A549 (cell line): Measurements from ENCODE around the gene SPAG4.

ENCODE experiments used
- RAD21 ChIP-seq, 2 experiments: fragments of >200 bp in 1 of 2; sonication (Bioruptor Twin) in 1 of 2; formaldehyde crosslinking in 1 of 2; IDR thresholded peaks in 1 of 2; conservative IDR thresholded peaks in 1 of 2; 2 replicates in 1 of 2; 3 replicates in 1 of 2; pipeline ENCODE4 v1.6.1; 2012 to 2018; ENCODE audit warnings: inconsistent platforms in 1 of 2
- RFX5 ChIP-seq: fragments of 450-650 bp; IDR thresholded peaks from 2 replicates; pipeline ENCODE4 v1.7.1; 2014; ENCODE audit warnings: antibody characterized with exemption, mild to moderate bottlenecking, moderate library complexity
- TF ChIP-seq, protein P1 (sequence below): fragments of 450-650 bp; IDR thresholded peaks from 2 replicates; pipeline ENCODE4 v1.6.1; 2014; ENCODE audit warnings: antibody characterized with exemption
- TF ChIP-seq, protein P2 (sequence below): fragments of >200 bp; sonication (Bioruptor Twin); formaldehyde crosslinking; IDR thresholded peaks from 3 replicates; pipeline ENCODE4 v1.5.1; 2016

- TF ChIP-seq RFX5 = no peak
- TF ChIP-seq, protein P1, sequence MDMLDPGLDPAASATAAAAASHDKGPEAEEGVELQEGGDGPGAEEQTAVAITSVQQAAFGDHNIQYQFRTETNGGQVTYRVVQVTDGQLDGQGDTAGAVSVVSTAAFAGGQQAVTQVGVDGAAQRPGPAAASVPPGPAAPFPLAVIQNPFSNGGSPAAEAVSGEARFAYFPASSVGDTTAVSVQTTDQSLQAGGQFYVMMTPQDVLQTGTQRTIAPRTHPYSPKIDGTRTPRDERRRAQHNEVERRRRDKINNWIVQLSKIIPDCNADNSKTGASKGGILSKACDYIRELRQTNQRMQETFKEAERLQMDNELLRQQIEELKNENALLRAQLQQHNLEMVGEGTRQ = no peak
- no peak for TF ChIP-seq RAD21 (conservative IDR thresholded peaks at IDR 0.05 in 1 of 2, IDR thresholded peaks at IDR 0.05 in 1 of 2)
- TF ChIP-seq, protein P2, sequence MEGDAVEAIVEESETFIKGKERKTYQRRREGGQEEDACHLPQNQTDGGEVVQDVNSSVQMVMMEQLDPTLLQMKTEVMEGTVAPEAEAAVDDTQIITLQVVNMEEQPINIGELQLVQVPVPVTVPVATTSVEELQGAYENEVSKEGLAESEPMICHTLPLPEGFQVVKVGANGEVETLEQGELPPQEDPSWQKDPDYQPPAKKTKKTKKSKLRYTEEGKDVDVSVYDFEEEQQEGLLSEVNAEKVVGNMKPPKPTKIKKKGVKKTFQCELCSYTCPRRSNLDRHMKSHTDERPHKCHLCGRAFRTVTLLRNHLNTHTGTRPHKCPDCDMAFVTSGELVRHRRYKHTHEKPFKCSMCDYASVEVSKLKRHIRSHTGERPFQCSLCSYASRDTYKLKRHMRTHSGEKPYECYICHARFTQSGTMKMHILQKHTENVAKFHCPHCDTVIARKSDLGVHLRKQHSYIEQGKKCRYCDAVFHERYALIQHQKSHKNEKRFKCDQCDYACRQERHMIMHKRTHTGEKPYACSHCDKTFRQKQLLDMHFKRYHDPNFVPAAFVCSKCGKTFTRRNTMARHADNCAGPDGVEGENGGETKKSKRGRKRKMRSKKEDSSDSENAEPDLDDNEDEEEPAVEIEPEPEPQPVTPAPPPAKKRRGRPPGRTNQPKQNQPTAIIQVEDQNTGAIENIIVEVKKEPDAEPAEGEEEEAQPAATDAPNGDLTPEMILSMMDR = no peak
Measured at GRCh38 chr20:35571555-35571954, 44.1 kb upstream of the SPAG4 start.
